HCT116 (cell line): ENCODE results near the gene ACO2. TPM values are rescaled to one million over a fixed set of nuclear protein-coding genes. Genes with fewer than 3 reads are reported as not detected.

Experiments
- ATAC-seq: fragments of 200-7000 bp; cut with Tn5 transposase; 2 replicates; pipeline ENCODE4 v1.9.1; 2020; ENCODE audit warnings: mild to moderate bottlenecking, moderate library complexity
- BruUV-seq: library from RNA; stranded (reverse); fragments of 400-500 nt; replicated peaks from 2 replicates; lab custom pipeline; 2021; lab: Mats Ljungman, UMichigan
- CTCF ChIA-PET: fragments of 300-600 bp; sonication (Branson Sonifier 250); formaldehyde crosslinking; loops from one replicate; lab custom pipeline; 2021; ENCODE audit warnings: antibody characterized with exemption; lab: Charles Lee
- POLR2A ChIA-PET: fragments of 300-600, 350-600 bp; sonication (Branson Sonifier 250); formaldehyde crosslinking; loops from one replicate; lab custom pipeline; 2021; ENCODE audit warnings: antibody characterized with exemption; lab: Charles Lee
- RAD21 ChIA-PET, 2 experiments: fragments of 300-600 bp; sonication (Branson Sonifier 250); formaldehyde crosslinking; loops; one replicate each; lab custom pipeline; 2023; ENCODE audit warnings: low total read pairs in 2 of 2; ENCODE audit not compliant: uncharacterized antibody in 2 of 2, unreplicated experiment in 2 of 2, low non-redundant PET in 1 of 2; lab: Charles Lee
- DNase-seq: peaks from one replicate; pipeline ENCODE4 v3.0.0-alpha.2; 2010; ENCODE audit warnings: low read depth, low spot score
- H2AFZ ChIP-seq: fragments of 200-600 bp; shearing (Covaris generic), sonication (generic); 2 replicates; pipeline ENCODE4 v1.6.1; 2017; ENCODE audit warnings: low read depth, mixed run types, mixed read lengths, antibody characterized with exemption, low read length; ENCODE audit not compliant: poor library complexity, severe bottlenecking
- H3K27ac ChIP-seq: 2 replicates; pipeline ENCODE4 v1.5.1; 2012; ENCODE audit warnings: low read depth, low read length
- H3K27me3 ChIP-seq: fragments of 200-600 bp; sonication (generic); 2 replicates; pipeline ENCODE4 v1.6.1; 2016; ENCODE audit warnings: mixed run types, low read length, mixed read lengths; ENCODE audit not compliant: insufficient read depth
- H3K36me3 ChIP-seq, 2 experiments: fragments of 200-500 bp in 1 of 2; fragments of 200-600 bp in 1 of 2; sonication (Bioruptor generic) in 1 of 2; sonication (generic) in 1 of 2; 2 replicates each; pipeline versions ENCODE4 v1.5.1 to v1.6.1; 2014 to 2016; ENCODE audit warnings: low read length in 2 of 2, inconsistent platforms in 1 of 2, mixed read lengths in 1 of 2, mixed run types in 1 of 2; ENCODE audit not compliant: insufficient read depth in 2 of 2, control insufficient read depth in 1 of 2
- H3K4me1 ChIP-seq, 2 experiments: fragments of 200-600 bp in 1 of 2; sonication (generic) in 1 of 2; 2 replicates each; pipeline versions ENCODE4 v1.5.1 to v1.6.1; 2012 to 2017; ENCODE audit warnings: low read length in 2 of 2, inconsistent platforms in 1 of 2, mild to moderate bottlenecking in 1 of 2, mixed read lengths in 1 of 2, mixed run types in 1 of 2, moderate library complexity in 1 of 2; ENCODE audit not compliant: insufficient read depth in 2 of 2, control insufficient read depth in 1 of 2
- H3K4me2 ChIP-seq: fragments of 200-600 bp; sonication (generic); 2 replicates; pipeline ENCODE4 v1.6.1; 2017; ENCODE audit warnings: mixed run types, low read length, mixed read lengths
- H3K4me3 ChIP-seq, 2 experiments: fragments of 200-600 bp in 1 of 2; sonication (generic) in 1 of 2; replicated peaks in 1 of 2; 2 replicates each; pipeline ENCODE4 v1.5.1; 2011 to 2016; ENCODE audit warnings: low read length in 2 of 2, control low read depth in 1 of 2, low read depth in 1 of 2, mild to moderate bottlenecking in 1 of 2, mixed read lengths in 1 of 2, mixed run types in 1 of 2
- H3K79me2 ChIP-seq: fragments of 200-600 bp; sonication (generic); 2 replicates; pipeline ENCODE4 v1.6.1; 2017; ENCODE audit warnings: mild to moderate bottlenecking, mixed run types, low read length, moderate library complexity, mixed read lengths; ENCODE audit not compliant: insufficient read depth
- H3K9ac ChIP-seq: fragments of 200-600 bp; sonication (generic); 2 replicates; pipeline ENCODE4 v1.6.1; 2016; ENCODE audit warnings: low read length, mixed read lengths
- H3K9me2 ChIP-seq: fragments of 200-600 bp; sonication (generic), shearing (Covaris generic); 2 replicates; pipeline ENCODE4 v1.6.1; 2017; ENCODE audit warnings: mixed run types, mild to moderate bottlenecking, moderate library complexity; ENCODE audit not compliant: insufficient read depth
- H3K9me3 ChIP-seq, 2 experiments: fragments of 200-500 bp in 1 of 2; fragments of 200-600 bp in 1 of 2; sonication (Bioruptor generic) in 1 of 2; sonication (generic) in 1 of 2; 2 replicates each; pipeline ENCODE4 v1.6.1; 2014 to 2017; ENCODE audit warnings: low read length in 2 of 2, mixed read lengths in 2 of 2, inconsistent platforms in 1 of 2, low read depth in 1 of 2, mild to moderate bottlenecking in 1 of 2, mixed run types in 1 of 2, moderate library complexity in 1 of 2; ENCODE audit not compliant: control insufficient read depth in 1 of 2, insufficient read depth in 1 of 2
- H4K20me1 ChIP-seq: fragments of 200-600 bp; sonication (generic), shearing (Covaris generic); 2 replicates; pipeline ENCODE4 v1.6.1; 2017; ENCODE audit warnings: mixed run types, mild to moderate bottlenecking, moderate library complexity; ENCODE audit not compliant: insufficient read depth
- CBX3 ChIP-seq: IDR thresholded peaks from 2 replicates; pipeline ENCODE4 v1.6.1; 2012; ENCODE audit warnings: low read depth
- ELF1 ChIP-seq: IDR thresholded peaks from 2 replicates; pipeline ENCODE4 v1.6.1; 2012; ENCODE audit warnings: low read depth, borderline replicate concordance
- FOSL1 ChIP-seq: IDR thresholded peaks from 2 replicates; pipeline ENCODE4 v1.6.1; 2012; ENCODE audit warnings: low read depth
- JUND ChIP-seq: IDR thresholded peaks from 2 replicates; pipeline ENCODE4 v1.6.1; 2012
- MAX ChIP-seq: IDR thresholded peaks from 2 replicates; pipeline ENCODE4 v1.6.1; 2012
- POLR2AphosphoS5 ChIP-seq: IDR thresholded peaks from 2 replicates; pipeline ENCODE4 v1.6.1; 2011; ENCODE audit warnings: mild to moderate bottlenecking, low read depth, low read length, moderate library complexity
- SIN3A ChIP-seq: IDR thresholded peaks from 2 replicates; pipeline ENCODE4 v1.6.1; 2012; ENCODE audit warnings: low read depth
- SP1 ChIP-seq: IDR thresholded peaks from 2 replicates; pipeline ENCODE4 v1.6.1; 2012; ENCODE audit warnings: low read depth
- TCF7L2 ChIP-seq: IDR thresholded peaks from 2 replicates; pipeline ENCODE4 v1.7.0; 2011; ENCODE audit warnings: borderline replicate concordance, inconsistent platforms; ENCODE audit not compliant: insufficient read depth, insufficient read length; ENCODE audit errors: extremely low read depth
- ZFX ChIP-seq: fragments of 450-650 bp; IDR thresholded peaks from 2 replicates; pipeline ENCODE4 v1.6.1; 2017
- intact Hi-C: fragments of 100-400 bp; cut with micrococcal nuclease; formaldehyde crosslinking; loops from 2 replicates; pipeline ENCODE4 v1.10.0; 2022
- total RNA-seq: library from RNA; stranded (reverse); gene quantifications from one replicate; pipeline ENCODE4 v1.2.1, GENCODE V29; 2021; ENCODE audit not compliant: unreplicated experiment
- TF ChIP-seq, protein P1 (sequence below): IDR thresholded peaks from 2 replicates; pipeline ENCODE4 v1.6.1; 2012

ACO2 gene
- total RNA-seq, 1 experiment from 2014 or later: 108 TPM

- ChIA-PET POLR2A (interaction anchor here (2.0 kb wide), 1 partner anchor 11 kb away, joined by 6 read pairs; the partner anchor contains the start of genes ACO2 and PHF5A), RAD21 (no interaction called here), CTCF (interaction anchor here (0.9 kb wide), 1 partner anchor 38 kb away, joined by 3 read pairs; no protein-coding TSS in a partner anchor)
- ATAC-seq (no peak), DNase-seq (no peak)
- Histone ChIP-seq H3K4me3 (no peak overlapping the region), H3K9ac (no peak overlapping the region), H3K79me2 (peaks cover 95% of the 10 kb centered on the region), H4K20me1 (peaks cover 12% of the 10 kb centered on the region; the same call in 1 of the 2 replicates), H3K27me3 (no peaks in the 10 kb centered on the region), H3K36me3 (0 out of 4 replicates have a peak, but pooled peaks cover 0 to 3% of the 10 kb centered on the region in 2 experiments), H3K27ac (no peak overlapping the region), H2AFZ (no peak overlapping the region), H3K9me2 (no peaks in the 10 kb centered on the region), H3K4me1 (peaks cover 3 to 29% of the 10 kb centered on the region in 2 experiments; a peak in 3 of 4 replicates), H3K4me2 (no peak overlapping the region), H3K9me3 (no peaks in the 10 kb centered on the region)
- BruUV-seq: no TSS peak
- intact Hi-C loops: no loop called here
- TF ChIP-seq CBX3 (no peak), MAX (no peak), JUND (no peak), TCF7L2 (no peak), FOSL1 (no peak), POLR2AphosphoS5 (no peak), ELF1 (no peak), SIN3A (no peak), ZFX (no peak), SP1 (no peak)
- TF ChIP-seq, protein P1, sequence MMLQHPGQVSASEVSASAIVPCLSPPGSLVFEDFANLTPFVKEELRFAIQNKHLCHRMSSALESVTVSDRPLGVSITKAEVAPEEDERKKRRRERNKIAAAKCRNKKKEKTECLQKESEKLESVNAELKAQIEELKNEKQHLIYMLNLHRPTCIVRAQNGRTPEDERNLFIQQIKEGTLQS: no peak
These were observed 10.9 kb downstream of the ACO2 start for GRCh38 chr22:41479671-41480396.
